Mucosa of descending colon (tissue), 3 donors: ENCODE data around the gene PTPN20. TPM values are rescaled to one million over a fixed set of nuclear protein-coding genes. Genes with fewer than 3 reads are reported as not detected.

Source experiments
- ATAC-seq: fragments of 200-7000 bp; cut with Tn5 transposase; one replicate; pipeline ENCODE4 v1.9.1; 2020; ENCODE audit warnings: mild to moderate bottlenecking, moderate library complexity
- DNase-seq, 3 donors: peaks; one replicate each; pipeline ENCODE4 v3.0.0-alpha.2; 2020
- H3K36me3 ChIP-seq: fragments of 200-600 bp; one replicate; pipeline ENCODE4 v1.8.0; 2021; ENCODE audit warnings: low read depth, mild to moderate bottlenecking
- H3K4me1 ChIP-seq: fragments of 200-600 bp; one replicate; pipeline ENCODE4 v1.8.0; 2021; ENCODE audit warnings: low read depth, mild to moderate bottlenecking
- H3K4me3 ChIP-seq: fragments of 200-600 bp; one replicate; pipeline ENCODE4 v1.8.0; 2021; ENCODE audit warnings: mild to moderate bottlenecking
- H3K9me3 ChIP-seq: fragments of 200-600 bp; one replicate; pipeline ENCODE4 v1.8.0; 2021; ENCODE audit warnings: mild to moderate bottlenecking
- CTCF ChIP-seq: fragments of 200-600 bp; IDR thresholded peaks from one replicate; pipeline ENCODE4 v1.8.0; 2022; ENCODE audit warnings: antibody characterized with exemption, mild to moderate bottlenecking
- intact Hi-C, 2 donors: fragments of 100-400 bp; cut with DNase I in 1 of 2; cut with micrococcal nuclease in 1 of 2; formaldehyde crosslinking; loops; one replicate each; pipeline versions ENCODE4 v1.11.0 to v1.11.1; 2022; cut with DNase I, micrococcal nuclease
- total RNA-seq, 3 donors: library from RNA; stranded (reverse); fragmentation: NEBNext Ultra II Directional in 2 of 3; extraction: Animal tissue kit (Norgen Biotek cat#: 25700) in 2 of 3; gene quantifications; one replicate each; pipeline versions ENCODE4 v1.2.1 to v1.2.4, GENCODE V29; 2021 to 2023
- donor health status: DM: no; HTN: no; CAD: no; lungs with moderate emphysema.
- donor health status: DM: no; HTN: no; CAD: no.
- donor health status: DM: no; HTN: yes; CAD: no.

The PTPN20 gene
- total RNA-seq, 3 donors from 2014 or later: 1.6 to 6.5 (median 1.7) TPM

GRCh38 chr10:47015404-47015803, 104.2 kb downstream of the PTPN20 start:
- no peaks in the 10 kb centered on the region for H3K4me1 ChIP-seq
- no peak for TF ChIP-seq CTCF
- no peaks in the 10 kb centered on the region for H3K9me3 ChIP-seq
- intact Hi-C loops: no loop called here
- no peaks in the 10 kb centered on the region for H3K36me3 ChIP-seq
- ATAC-seq (no peak), DNase-seq (no peak)
- H3K4me3 ChIP-seq: no peak overlapping the region

- Histone ChIP-seq H3K4me1 (no peaks in the 10 kb centered on the region), H3K36me3 (no peaks in the 10 kb centered on the region), H3K9me3 (no peaks in the 10 kb centered on the region), H3K4me3 (no peak overlapping the region)
- DNase-seq (no peak), ATAC-seq (no peak)
- intact Hi-C loops: no loop called here
- no peak for TF ChIP-seq CTCF
These were observed 105.3 kb downstream of the PTPN20 start for GRCh38 chr10:47016564-47016963.

- H3K36me3 ChIP-seq: no peaks in the 10 kb centered on the region
- TF ChIP-seq CTCF: no peak
- intact Hi-C loops: no loop called here
- H3K4me3 ChIP-seq: no peak overlapping the region
- DNase-seq (no peak), ATAC-seq (no peak)
- H3K9me3 ChIP-seq: no peaks in the 10 kb centered on the region
- H3K4me1 ChIP-seq: no peaks in the 10 kb centered on the region
These were observed 107.0 kb downstream of the PTPN20 start for GRCh38 chr10:47018026-47018735.

GRCh38 chr10:47019155-47020145, 108.2 kb downstream of the PTPN20 start:
- Histone ChIP-seq H3K4me1 (no peaks in the 10 kb centered on the region), H3K36me3 (no peaks in the 10 kb centered on the region), H3K4me3 (no peak overlapping the region), H3K9me3 (no peaks in the 10 kb centered on the region)
- no peak for TF ChIP-seq CTCF
- DNase-seq (no peak), ATAC-seq (no peak)
- intact Hi-C loops: loop anchor here in 1 of 2 donors (10.0 kb wide), 1 partner anchor 295 kb away; no protein-coding TSS in a partner anchor

GRCh38 chr10:47020471-47020870, 109.2 kb downstream of the PTPN20 start:
- DNase-seq (peak in 1 of 3 donors; percentile 39), ATAC-seq (peak; percentile 56)
- TF ChIP-seq CTCF: no peak
- Histone ChIP-seq H3K9me3 (no peaks in the 10 kb centered on the region), H3K4me3 (no peak overlapping the region), H3K4me1 (no peaks in the 10 kb centered on the region), H3K36me3 (no peaks in the 10 kb centered on the region)
- intact Hi-C loops: loop anchor here in 1 of 2 donors (10.0 kb wide), 1 partner anchor 294 kb away; no protein-coding TSS in a partner anchor
